Measurements from ENCODE around the gene GAL3ST3.

GRCh38 chr11:66020212-66020611, 28.7 kb downstream of the GAL3ST3 start:
- TF ChIP-seq, protein P1, sequence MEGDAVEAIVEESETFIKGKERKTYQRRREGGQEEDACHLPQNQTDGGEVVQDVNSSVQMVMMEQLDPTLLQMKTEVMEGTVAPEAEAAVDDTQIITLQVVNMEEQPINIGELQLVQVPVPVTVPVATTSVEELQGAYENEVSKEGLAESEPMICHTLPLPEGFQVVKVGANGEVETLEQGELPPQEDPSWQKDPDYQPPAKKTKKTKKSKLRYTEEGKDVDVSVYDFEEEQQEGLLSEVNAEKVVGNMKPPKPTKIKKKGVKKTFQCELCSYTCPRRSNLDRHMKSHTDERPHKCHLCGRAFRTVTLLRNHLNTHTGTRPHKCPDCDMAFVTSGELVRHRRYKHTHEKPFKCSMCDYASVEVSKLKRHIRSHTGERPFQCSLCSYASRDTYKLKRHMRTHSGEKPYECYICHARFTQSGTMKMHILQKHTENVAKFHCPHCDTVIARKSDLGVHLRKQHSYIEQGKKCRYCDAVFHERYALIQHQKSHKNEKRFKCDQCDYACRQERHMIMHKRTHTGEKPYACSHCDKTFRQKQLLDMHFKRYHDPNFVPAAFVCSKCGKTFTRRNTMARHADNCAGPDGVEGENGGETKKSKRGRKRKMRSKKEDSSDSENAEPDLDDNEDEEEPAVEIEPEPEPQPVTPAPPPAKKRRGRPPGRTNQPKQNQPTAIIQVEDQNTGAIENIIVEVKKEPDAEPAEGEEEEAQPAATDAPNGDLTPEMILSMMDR (IDR thresholded peaks at IDR 0.05; ENCODE audit: low read length): no peak
- no peak for TF ChIP-seq EZH2 (optimal IDR thresholded peaks at IDR 0.05; ENCODE audit: low read depth, low read length)
- TF ChIP-seq EZH2phosphoT487 (IDR thresholded peaks at IDR 0.05; ENCODE audit: low read length): no peak

Measured in MM.1S (cell line).